ENCODE measurements around the gene EHBP1L1. TPM values are rescaled to one million over a fixed set of nuclear protein-coding genes. Genes with fewer than 3 reads are reported as not detected.
A peak's percentile ranks its signal among the peaks of the same experiment; 100 is the strongest.

The EHBP1L1 gene
- total RNA-seq, 6 donors from 2014 or later, result 70.4 to 220 (median 133) TPM

- TF ChIP-seq, protein P1, sequence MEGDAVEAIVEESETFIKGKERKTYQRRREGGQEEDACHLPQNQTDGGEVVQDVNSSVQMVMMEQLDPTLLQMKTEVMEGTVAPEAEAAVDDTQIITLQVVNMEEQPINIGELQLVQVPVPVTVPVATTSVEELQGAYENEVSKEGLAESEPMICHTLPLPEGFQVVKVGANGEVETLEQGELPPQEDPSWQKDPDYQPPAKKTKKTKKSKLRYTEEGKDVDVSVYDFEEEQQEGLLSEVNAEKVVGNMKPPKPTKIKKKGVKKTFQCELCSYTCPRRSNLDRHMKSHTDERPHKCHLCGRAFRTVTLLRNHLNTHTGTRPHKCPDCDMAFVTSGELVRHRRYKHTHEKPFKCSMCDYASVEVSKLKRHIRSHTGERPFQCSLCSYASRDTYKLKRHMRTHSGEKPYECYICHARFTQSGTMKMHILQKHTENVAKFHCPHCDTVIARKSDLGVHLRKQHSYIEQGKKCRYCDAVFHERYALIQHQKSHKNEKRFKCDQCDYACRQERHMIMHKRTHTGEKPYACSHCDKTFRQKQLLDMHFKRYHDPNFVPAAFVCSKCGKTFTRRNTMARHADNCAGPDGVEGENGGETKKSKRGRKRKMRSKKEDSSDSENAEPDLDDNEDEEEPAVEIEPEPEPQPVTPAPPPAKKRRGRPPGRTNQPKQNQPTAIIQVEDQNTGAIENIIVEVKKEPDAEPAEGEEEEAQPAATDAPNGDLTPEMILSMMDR (IDR thresholded peaks at IDR 0.05), result peak; percentile 41 to 70 (median 55)
- TF ChIP-seq EP300 (IDR thresholded peaks at IDR 0.05), result no peak
- WGBS, 2 donors, result 81 to 82% methylated on average over 9 to 22 of the region's 26 CpGs
- H3K9me3 ChIP-seq, result no peaks in the 10 kb centered on the region
- ATAC-seq (ENCODE audit: low FRiP score in 2 of 2), result peak in 1 of 2 donors; percentile 50
- H3K36me3 ChIP-seq, result peaks cover 9 to 59% (median 38%) of the 10 kb centered on the region in 4 donors
- H3K27ac ChIP-seq, result peak overlapping the region in 1 of 4 donors; percentile 88
- H3K4me1 ChIP-seq, result peaks cover 11 to 48% (median 19%) of the 10 kb centered on the region in 4 donors
- H3K4me3 ChIP-seq, result no peak overlapping the region
- DNase-seq, result peak in 1 of 2 donors; percentile 83
- H3K27me3 ChIP-seq, result no peaks in the 10 kb centered on the region
These were observed 17.9 kb downstream of the EHBP1L1 start for GRCh38 chr11:65593518-65594414.

- DNase-seq, result peak in 1 of 2 donors; percentile 72
- H3K9me3 ChIP-seq, result no peaks in the 10 kb centered on the region
- H3K4me3 ChIP-seq, result no peak overlapping the region
- TF ChIP-seq EP300 (IDR thresholded peaks at IDR 0.05) (no peak), POLR2A (IDR thresholded peaks at IDR 0.05) (no peak), POLR2AphosphoS5 (IDR thresholded peaks at IDR 0.05) (no peak)
- TF ChIP-seq, protein P1 (IDR thresholded peaks at IDR 0.05), result no peak
- ATAC-seq (ENCODE audit: low FRiP score in 2 of 2), result no peak
- peak overlapping the region in 2 of 4 donors; percentile 1 to 38 for H3K27ac ChIP-seq
- H3K36me3 ChIP-seq, result peaks cover 9 to 65% (median 46%) of the 10 kb centered on the region in 4 donors
- WGBS, 2 donors, result 94% methylated on average over 3 of the region's 3 CpGs; no CpG with 5 or more reads in 1 of the 2 donors
- peaks cover 10 to 39% (median 19%) of the 10 kb centered on the region in 4 donors for H3K4me1 ChIP-seq
- no peaks in the 10 kb centered on the region for H3K27me3 ChIP-seq
These were observed 19.3 kb downstream of the EHBP1L1 start for GRCh38 chr11:65595131-65595530.

- Histone ChIP-seq H3K27ac (peak within 1 kb of the TSS in 2 of 4 donors; percentile 1 to 38), H3K4me3 (no peak within 1 kb of the TSS), H3K36me3 (peaks cover 9 to 65% (median 43%) of the 10 kb centered on the region in 4 donors), H3K9me3 (no peaks in the 10 kb centered on the region), H3K27me3 (no peaks in the 10 kb centered on the region), H3K4me1 (peaks cover 10 to 39% (median 19%) of the 10 kb centered on the region in 4 donors)
- no peak for TF ChIP-seq POLR2A (IDR thresholded peaks at IDR 0.05)
- TF ChIP-seq EP300 (IDR thresholded peaks at IDR 0.05), result no peak
- ATAC-seq (ENCODE audit: low FRiP score in 2 of 2) (no peak), DNase-seq (peak in 1 of 2 donors; percentile 78)
- 67 to 70% methylated on average over 8 to 12 of the region's 12 CpGs for WGBS, 2 donors
These were observed 19.9 kb downstream of the EHBP1L1 start, which contains the start of gene KCNK7 for GRCh38 chr11:65595543-65596281. Gene KCNK7, minus strand, starts transcription at chr11:65595800. Its CDS starts 28 bp downstream, at chr11:65595772.

DNA sequence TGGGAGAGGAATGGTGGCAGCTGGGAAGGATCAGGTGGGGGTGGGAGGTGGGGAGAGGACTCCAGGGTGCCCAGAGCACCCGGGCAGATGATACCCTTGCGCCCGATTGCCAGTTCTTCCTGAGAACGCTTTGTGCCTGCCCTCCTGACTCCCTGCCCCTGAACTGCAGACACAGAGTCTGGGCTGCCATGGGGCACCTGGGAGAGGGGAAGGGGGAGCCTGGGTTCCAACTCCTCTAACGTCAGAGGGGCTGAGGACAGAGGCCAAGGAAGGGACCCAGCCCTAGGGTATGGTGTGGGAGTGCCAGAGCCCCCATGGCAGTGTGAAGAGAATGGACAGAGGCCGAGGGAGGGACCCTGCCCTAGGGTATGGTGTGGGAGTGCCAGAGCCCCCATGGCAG, 20.7 kb downstream of the EHBP1L1 start:
- Histone ChIP-seq H3K4me1 (peaks cover 10 to 37% (median 19%) of the 10 kb centered on the region in 4 donors), H3K36me3 (peaks cover 9 to 65% (median 42%) of the 10 kb centered on the region in 4 donors), H3K9me3 (no peaks in the 10 kb centered on the region), H3K4me3 (no peak overlapping the region), H3K27ac (peak overlapping the region in 1 of 4 donors; percentile 1), H3K27me3 (no peaks in the 10 kb centered on the region)
- DNase-seq (no peak), ATAC-seq (ENCODE audit: low FRiP score in 2 of 2) (no peak)
- TF ChIP-seq POLR2AphosphoS5 (IDR thresholded peaks at IDR 0.05) (no peak), POLR2A (IDR thresholded peaks at IDR 0.05) (no peak), EP300 (IDR thresholded peaks at IDR 0.05) (no peak)
- TF ChIP-seq, protein P1 (IDR thresholded peaks at IDR 0.05), result no peak
- WGBS, 2 donors, result 82 to 100% methylated on average over 2 to 6 of the region's 6 CpGs

GRCh38 chr11:65598258-65598699, 22.4 kb downstream of the EHBP1L1 start:
- TF ChIP-seq, protein P1 (IDR thresholded peaks at IDR 0.05), result no peak
- TF ChIP-seq POLR2A (IDR thresholded peaks at IDR 0.05) (no peak), POLR2AphosphoS5 (IDR thresholded peaks at IDR 0.05) (no peak), EP300 (IDR thresholded peaks at IDR 0.05) (no peak)
- Histone ChIP-seq H3K9me3 (no peaks in the 10 kb centered on the region), H3K4me3 (no peak overlapping the region), H3K27ac (no peak overlapping the region), H3K36me3 (peaks cover 12 to 63% (median 47%) of the 10 kb centered on the region in 4 donors), H3K4me1 (peaks cover 10 to 19% (median 14%) of the 10 kb centered on the region in 4 donors), H3K27me3 (no peaks in the 10 kb centered on the region)
- 94 to 95% methylated on average over 12 to 16 of the region's 16 CpGs for WGBS, 2 donors
- DNase-seq, result peak in 1 of 2 donors; percentile 71
- no peak for ATAC-seq (ENCODE audit: low FRiP score in 2 of 2)
